ENCODE data around the gene CMIP.

Gene CMIP

DNA sequence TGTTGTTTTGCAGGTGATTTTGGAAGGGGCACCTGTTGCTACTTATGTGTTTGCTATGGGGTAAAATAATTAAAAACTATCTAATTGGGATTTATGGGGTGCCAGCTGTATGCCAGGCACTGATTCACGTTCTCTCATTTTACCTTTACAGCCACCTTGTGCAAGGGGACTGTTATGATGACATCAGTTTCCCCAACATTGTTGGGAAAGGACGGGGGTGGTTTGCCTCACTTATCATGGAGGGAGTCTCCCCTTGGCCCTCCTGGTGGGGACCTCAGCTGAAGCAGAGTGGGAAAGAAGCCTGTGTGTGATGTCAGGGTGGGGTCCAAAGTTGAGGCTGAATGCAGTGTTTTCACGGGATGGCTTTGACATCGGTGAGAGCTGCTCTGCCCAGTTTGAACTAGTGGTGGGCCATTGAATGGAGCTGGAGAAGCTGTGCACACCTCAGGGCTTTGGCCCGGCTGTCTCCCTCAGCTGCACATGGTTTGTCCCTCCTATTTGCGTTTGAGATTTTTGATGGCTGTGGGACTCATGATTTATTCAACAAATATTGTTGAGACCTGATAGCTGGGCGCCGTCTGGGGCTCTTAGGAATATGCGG, 36.1 kb downstream of the CMIP start:
- no peak for DNase-seq (ENCODE audit: low spot score)

DNA sequence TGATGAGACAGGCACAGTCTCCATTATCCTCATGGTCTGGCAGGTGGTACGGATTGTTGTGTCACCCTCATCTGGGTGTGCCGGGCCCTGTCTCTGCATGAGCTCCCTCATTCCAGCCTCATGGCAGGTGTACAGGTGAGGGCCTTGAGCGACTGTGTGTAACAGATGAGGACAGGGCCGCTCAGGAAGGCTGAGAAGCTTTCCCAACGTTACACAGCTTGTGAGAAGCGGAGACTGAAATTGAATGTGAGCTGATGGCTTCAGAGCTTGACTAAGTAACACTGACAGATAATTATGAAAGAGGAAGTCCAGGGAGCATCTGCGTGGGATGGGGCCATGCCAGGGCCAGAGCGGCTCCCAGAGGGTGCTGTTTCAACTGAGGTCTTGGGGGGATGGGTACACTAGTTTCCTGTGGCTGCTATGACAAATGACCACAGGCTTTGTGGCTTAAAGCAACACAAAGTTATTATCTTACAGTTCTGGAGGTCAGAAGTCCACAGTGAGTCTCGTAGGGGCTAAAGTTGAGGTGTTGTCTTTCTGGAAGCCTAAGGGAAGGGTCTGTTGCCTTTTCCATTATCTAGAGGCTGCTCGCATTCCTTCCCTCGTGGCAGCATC, 36.7 kb downstream of the CMIP start:
- no peak for DNase-seq (ENCODE audit: low spot score)

GRCh38 chr16:81482329-81483063, 37.9 kb downstream of the CMIP start:
- no peak for DNase-seq (ENCODE audit: low spot score)

DNA sequence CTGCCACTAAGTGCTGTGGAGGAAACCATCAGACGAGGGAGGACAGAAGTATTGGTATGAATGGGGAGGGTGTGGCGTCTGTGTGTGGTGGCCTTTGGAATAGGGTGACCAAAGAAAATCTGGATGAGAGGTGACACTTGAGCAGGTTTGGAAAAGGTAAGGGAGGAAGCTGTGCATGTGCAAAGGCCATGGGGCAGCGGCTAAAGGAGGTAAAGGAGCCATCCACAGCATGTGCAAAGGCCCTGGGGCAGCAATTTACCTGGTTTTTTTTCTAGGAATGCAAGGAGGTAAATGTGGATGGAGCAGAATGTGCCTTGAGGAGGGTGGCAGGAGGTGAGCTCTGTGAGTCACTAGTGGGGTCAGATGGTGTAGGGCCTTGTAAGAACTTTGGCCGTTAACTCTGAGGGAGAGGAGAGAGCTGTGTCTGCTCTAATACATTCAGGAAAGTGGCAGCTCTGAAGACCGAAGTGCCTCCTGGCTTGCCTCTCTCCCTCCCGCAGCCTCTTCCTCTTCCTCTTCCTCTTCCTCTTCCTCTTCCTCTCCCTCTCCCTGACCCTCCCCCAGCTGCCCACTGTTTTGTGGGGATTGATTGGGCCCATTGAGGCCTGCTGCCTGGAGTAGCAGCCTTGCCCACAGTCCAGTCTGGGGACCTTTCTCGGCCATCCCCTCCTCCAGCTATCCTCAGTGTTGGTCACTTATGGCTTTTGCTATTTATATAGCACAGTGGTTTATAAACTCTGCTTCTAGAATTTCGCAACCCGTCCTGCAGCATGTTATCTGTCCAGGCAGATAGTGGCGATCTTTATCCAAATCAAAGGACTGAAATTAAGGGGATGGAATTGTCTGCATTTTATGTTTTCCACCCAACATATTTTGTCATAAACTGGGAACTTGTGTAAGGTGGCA, 38.7 kb downstream of the CMIP start:
- DNase-seq (ENCODE audit: low spot score) = no peak

- DNase-seq (ENCODE audit: low spot score) = no peak
Measured at GRCh38 chr16:81483970-81484595, 39.5 kb downstream of the CMIP start.

GRCh38 chr16:81484908-81485624, 40.5 kb downstream of the CMIP start:
- no peak for DNase-seq (ENCODE audit: low spot score)

DNA sequence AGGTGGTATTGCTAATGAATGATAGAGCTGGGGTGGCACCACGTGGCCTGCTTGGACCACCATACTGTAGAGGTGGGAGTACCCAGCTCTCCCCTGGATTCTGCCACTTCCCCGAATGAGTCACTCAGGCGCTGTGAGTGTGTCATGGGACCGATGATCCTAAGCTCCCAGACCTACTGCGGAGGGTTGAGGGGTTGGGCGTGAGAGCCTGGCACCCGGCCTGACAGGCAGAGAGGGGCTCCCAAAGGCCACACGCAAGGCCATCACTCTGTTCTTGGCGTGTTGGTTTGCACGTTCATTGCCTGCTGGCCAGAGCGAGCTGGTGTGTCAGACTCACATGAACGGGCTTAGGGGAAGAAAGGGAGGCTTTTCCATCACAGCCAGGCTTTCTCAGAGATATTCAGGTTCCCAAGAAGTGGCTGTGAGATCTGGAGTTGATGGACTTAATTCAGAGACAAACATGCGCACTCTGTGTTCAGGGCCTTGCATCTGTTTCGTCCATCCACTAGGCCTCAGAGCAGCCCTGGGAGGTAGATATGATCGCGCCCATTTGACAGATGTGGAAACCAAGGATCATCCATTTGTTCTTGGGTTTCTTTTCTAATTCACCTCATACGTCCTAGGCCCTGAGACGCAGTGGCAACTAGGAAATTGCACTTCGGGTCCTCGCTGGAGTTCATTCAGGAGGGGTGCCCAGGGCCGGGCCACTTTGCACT, 41.4 kb downstream of the CMIP start:
- no peak for DNase-seq (ENCODE audit: low spot score)

- no peak for DNase-seq (ENCODE audit: low spot score)
Measured at GRCh38 chr16:81486540-81487061, 42.0 kb downstream of the CMIP start.

DNA sequence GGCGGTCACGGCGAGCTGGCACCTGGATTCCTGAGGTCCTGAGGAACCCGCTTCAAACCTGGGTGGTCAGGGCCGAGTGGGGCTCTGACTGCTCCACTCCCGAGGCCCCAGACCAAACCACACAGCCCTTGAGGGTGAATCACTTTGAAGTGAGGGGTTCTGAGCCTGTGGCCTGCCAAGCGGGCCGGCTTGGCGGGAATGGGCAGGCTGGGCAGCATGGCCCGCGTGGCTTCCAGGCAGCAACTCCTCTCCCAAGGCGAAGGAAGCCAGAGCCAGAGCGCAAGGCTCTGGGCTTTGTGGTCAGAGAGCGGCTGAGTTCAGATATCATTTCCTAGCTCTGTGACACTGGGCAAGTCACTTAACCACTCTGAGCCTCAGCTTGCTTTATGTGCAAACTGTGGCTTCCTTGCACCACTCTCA, 42.7 kb downstream of the CMIP start:
- no peak for DNase-seq (ENCODE audit: low spot score)

- no peak for DNase-seq (ENCODE audit: low spot score)
Measured at GRCh38 chr16:81488687-81489411, 44.2 kb downstream of the CMIP start.

DNA sequence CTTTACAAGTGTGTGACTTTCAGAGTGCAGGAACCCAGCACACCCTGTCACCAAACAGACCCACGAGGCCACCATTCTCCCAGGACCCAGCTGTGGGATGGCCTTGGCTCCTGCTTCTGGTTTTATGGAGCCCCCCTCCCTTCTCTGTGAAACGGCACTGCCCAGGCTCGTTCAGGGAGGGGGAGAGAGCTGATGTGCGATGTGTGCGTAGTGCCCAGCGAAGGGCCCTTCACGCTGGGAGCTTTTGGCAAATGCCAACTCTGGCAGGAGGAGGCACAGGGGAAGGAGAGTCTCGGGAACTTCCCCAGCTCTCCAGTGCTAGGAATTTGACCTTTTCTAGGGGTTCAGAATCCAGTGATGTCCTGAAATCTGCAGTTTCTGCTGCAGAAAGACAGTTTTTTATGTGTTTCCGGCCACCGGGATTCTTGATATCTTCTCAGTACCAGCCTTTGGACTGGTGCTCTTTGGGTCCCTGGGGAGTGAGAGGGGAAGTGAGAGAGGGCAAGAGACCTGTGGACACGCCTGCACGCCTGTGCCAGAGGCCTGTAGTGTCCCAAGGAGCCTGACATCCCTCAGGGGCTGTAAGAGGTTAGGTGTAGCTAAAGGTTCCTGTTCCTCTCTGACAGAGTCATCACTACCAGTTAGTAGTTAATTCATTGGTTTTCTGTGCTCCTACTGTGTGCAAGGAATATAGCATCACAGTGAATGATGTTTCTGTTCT, 45.1 kb downstream of the CMIP start:
- no peak for DNase-seq (ENCODE audit: low spot score)

DNA sequence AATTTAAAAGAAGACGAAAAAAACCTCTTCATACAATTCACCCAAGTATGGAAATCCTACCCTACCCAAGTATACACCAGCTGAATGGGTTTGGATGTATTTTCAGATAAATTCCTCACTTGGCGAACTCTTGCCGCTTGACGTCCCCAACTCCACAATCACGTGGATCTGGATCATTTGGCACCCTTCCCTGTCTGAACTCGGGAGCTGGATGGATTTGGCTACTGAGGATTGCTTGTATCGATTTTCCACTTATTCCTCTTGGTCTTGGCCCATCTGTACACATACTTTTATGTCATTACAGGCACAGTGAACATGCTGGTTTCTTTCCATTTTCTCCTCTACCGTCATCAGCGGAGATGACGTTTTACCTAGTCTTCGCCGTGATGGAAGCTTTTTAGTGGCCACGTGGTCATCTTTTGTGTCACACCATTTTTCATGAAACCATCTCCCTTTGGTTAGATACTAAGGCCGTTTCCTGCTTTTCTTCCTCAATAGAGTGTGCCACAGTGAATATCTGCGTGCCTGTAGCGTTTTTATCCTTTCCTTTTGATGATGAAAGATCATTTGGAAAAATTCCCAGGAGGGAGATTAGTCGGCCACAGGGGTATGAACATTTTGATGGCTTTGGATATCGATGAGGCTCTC, 47.1 kb downstream of the CMIP start:
- no peak for DNase-seq (ENCODE audit: low spot score)

DNA sequence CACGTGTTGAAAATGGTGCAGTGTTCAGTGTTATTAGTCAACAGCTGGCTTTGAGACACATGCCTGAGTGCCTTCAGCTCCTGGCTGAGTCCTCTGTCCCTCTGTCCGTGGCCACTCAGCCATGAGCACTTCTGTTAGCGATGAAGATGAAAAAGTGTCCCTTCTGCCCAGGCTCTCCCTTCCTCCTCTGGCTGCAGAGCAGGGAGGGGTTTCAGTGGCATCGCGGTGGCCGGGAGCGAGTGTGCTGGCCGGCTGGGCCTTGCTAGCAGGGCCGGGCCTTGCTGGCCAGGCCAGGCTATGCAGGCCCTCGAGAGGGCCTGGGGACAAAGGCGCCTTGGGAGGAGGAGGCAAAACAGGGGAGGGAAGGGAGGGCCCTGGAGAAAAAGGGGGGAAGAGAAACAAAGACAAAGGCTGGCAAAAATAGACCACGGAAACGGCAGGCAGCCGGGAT, 47.7 kb downstream of the CMIP start:
- DNase-seq (ENCODE audit: low spot score) = no peak

DNA sequence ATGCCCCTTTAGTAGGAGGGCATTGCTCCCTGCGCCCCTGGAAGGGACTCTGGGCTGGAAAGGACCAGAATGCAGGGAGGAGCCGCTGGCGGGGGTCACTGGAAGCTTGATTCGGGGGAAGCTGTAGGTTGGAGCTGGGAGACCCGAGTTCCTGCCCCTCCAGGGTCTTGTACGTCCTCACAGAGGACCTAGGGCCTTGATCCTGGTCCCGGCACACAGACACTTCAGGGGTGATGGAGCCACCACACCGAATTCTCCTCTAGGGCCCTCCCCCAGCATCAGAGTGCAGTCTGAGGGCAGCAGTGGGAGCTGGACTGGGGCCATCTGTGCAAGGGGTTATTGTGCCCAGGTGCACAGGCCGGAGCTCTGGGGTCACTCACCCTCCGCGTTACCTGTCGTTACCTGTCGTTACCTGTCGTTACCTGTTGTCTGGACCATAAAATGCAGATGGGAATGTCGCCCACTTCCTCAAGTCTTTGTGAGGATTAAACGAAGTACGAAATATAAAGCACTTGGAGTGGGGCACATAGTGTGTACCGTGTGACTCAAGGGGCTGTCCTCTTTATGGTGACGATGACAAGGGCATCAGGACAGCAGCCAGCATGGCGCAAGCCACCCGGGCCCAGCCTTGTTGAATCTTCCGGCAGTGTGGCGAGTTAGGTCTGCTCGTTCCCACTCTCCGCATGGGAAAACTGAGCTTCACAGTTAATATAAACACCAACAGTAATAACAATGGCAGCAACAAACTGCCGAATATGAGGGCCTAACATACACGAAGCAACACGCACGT, 48.6 kb downstream of the CMIP start:
- DNase-seq (ENCODE audit: low spot score) = no peak

- no peak for DNase-seq (ENCODE audit: low spot score)
Measured at GRCh38 chr16:81493755-81494433, 49.3 kb downstream of the CMIP start.

- no peak for DNase-seq (ENCODE audit: low spot score)
Measured at GRCh38 chr16:81494434-81494806, 49.8 kb downstream of the CMIP start.

DNA sequence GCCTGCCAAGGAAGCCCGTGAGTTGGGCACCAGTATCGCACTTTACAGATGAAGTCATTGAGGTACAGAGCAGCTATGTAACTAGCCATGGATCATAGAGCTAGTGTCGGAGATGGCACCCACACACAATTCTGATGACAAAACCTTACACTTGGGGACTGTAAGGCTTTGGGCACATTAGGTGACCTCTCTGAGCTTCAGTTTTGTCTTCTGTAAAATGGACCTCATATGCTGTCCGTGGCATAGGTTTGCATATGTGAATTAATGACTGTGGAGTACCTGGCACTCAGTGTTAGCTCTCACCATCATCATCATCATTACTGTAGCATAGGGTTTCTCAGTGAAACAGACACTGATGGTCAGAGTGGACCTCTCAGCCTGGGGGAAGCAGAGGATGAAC, 50.3 kb downstream of the CMIP start:
- DNase-seq (ENCODE audit: low spot score) = no peak

Measured in D341Med (cell line).